Mucosa of descending colon (tissue), 3 donors: ENCODE data around the gene DCP1B. TPM values are rescaled to one million over a fixed set of nuclear protein-coding genes. Genes with fewer than 3 reads are reported as not detected.

Source experiments
- ATAC-seq: fragments of 200-7000 bp; cut with Tn5 transposase; one replicate; pipeline ENCODE4 v1.9.1; 2020; ENCODE audit warnings: mild to moderate bottlenecking, moderate library complexity
- DNase-seq, 3 donors: peaks; one replicate each; pipeline ENCODE4 v3.0.0-alpha.2; 2020
- H3K36me3 ChIP-seq: fragments of 200-600 bp; one replicate; pipeline ENCODE4 v1.8.0; 2021; ENCODE audit warnings: low read depth, mild to moderate bottlenecking
- H3K4me1 ChIP-seq: fragments of 200-600 bp; one replicate; pipeline ENCODE4 v1.8.0; 2021; ENCODE audit warnings: low read depth, mild to moderate bottlenecking
- H3K4me3 ChIP-seq: fragments of 200-600 bp; one replicate; pipeline ENCODE4 v1.8.0; 2021; ENCODE audit warnings: mild to moderate bottlenecking
- H3K9me3 ChIP-seq: fragments of 200-600 bp; one replicate; pipeline ENCODE4 v1.8.0; 2021; ENCODE audit warnings: mild to moderate bottlenecking
- intact Hi-C, 2 donors: fragments of 100-400 bp; cut with DNase I in 1 of 2; cut with micrococcal nuclease in 1 of 2; formaldehyde crosslinking; loops; one replicate each; pipeline versions ENCODE4 v1.11.0 to v1.11.1; 2022; cut with DNase I, micrococcal nuclease
- total RNA-seq, 3 donors: library from RNA; stranded (reverse); fragmentation: NEBNext Ultra II Directional in 2 of 3; extraction: Animal tissue kit (Norgen Biotek cat#: 25700) in 2 of 3; gene quantifications; one replicate each; pipeline versions ENCODE4 v1.2.1 to v1.2.4, GENCODE V29; 2021 to 2023
- TF ChIP-seq, protein P1 (sequence below): fragments of 200-600 bp; IDR thresholded peaks from one replicate; pipeline ENCODE4 v1.8.0; 2022; ENCODE audit warnings: antibody characterized with exemption, mild to moderate bottlenecking
- donor health status: DM: no; HTN: no; CAD: no; lungs with moderate emphysema.
- donor health status: DM: no; HTN: no; CAD: no.
- donor health status: DM: no; HTN: yes; CAD: no.

Gene DCP1B
- total RNA-seq, 3 donors from 2014 or later, result 10.1 to 27.3 (median 12.6) TPM

DNA sequence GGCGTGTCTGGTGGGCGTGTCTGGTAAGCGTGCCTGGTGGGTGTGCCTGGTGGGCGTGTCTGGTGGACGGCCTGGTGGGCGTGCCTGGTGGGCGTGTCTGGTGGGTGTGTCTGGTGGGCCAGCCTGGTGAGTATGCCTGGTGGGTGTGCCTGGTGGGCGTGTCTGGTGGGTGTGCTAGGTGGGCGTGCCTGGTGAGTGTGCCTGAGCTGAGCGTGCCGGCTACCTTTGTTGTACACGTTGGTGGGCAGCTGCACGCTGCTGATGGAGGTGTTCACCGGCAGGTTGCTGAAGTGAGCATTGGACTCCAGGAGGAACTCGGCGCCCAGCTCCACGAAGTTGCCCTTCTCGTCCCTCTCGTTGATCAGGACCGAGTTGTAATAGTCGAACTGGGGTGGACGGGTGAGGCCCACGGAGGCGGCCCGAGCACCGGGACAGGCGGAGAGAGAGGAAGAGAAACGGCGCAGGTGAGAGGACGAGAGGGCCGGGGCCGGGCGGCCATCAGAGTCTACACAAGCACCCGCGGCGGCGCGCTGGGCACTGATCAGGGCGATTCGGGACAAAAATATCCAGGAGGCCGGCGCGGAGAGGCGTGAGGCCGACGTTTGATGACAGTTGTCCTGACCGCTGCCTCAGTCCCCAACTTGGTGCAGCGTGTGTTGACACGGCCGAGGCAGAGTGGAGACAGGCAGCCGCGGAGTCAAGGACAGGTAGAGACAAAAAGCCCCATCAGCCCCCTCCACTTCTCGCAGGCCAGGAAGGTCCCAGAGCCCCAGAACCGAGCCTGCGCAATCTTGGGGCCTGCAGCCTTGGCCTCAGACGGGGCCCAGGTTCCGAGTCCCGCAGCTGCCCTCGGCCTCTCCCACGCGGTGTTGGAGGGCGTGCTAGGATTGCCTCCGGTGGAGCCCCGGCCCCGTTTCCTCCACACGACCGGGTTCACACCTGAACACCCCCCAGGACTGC is 96.3 kb downstream of the DCP1B start:
- intact Hi-C loops, result no loop called here
- no peak overlapping the region for H3K4me3 ChIP-seq

DNA sequence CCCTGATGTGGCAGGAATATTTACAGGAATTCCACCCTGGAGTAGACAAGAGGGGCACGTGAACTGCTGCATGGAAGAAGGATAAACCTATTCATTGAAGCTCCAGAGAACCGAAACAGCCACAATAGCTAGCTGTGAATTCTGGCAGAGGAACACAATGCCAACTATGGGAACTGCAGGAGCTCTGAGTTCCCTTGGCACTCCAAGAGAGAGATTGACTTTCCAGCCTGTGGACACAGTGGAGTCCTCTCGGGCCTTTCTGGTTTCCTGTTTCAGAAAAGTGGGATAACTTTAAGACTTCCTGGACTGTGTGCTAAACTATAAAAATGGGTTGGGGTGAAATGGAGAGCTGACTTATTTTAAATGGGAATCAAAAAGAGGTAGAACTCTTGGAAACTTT is 97.7 kb downstream of the DCP1B start:
- H3K4me1 ChIP-seq, result peaks cover 6% of the 10 kb centered on the region
- peaks cover 21% of the 10 kb centered on the region for H3K9me3 ChIP-seq

More for the DNA sequence above, 96.3 kb downstream of the DCP1B start:
- ATAC-seq, result peak; percentile 95
- Histone ChIP-seq H3K9me3 (peaks cover 16% of the 10 kb centered on the region), H3K36me3 (no peaks in the 10 kb centered on the region), H3K4me1 (peaks cover 6% of the 10 kb centered on the region)
- peak in 2 of 3 donors; percentile 74 to 80 for DNase-seq
- TF ChIP-seq, protein P1, sequence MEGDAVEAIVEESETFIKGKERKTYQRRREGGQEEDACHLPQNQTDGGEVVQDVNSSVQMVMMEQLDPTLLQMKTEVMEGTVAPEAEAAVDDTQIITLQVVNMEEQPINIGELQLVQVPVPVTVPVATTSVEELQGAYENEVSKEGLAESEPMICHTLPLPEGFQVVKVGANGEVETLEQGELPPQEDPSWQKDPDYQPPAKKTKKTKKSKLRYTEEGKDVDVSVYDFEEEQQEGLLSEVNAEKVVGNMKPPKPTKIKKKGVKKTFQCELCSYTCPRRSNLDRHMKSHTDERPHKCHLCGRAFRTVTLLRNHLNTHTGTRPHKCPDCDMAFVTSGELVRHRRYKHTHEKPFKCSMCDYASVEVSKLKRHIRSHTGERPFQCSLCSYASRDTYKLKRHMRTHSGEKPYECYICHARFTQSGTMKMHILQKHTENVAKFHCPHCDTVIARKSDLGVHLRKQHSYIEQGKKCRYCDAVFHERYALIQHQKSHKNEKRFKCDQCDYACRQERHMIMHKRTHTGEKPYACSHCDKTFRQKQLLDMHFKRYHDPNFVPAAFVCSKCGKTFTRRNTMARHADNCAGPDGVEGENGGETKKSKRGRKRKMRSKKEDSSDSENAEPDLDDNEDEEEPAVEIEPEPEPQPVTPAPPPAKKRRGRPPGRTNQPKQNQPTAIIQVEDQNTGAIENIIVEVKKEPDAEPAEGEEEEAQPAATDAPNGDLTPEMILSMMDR, result no peak

DNA sequence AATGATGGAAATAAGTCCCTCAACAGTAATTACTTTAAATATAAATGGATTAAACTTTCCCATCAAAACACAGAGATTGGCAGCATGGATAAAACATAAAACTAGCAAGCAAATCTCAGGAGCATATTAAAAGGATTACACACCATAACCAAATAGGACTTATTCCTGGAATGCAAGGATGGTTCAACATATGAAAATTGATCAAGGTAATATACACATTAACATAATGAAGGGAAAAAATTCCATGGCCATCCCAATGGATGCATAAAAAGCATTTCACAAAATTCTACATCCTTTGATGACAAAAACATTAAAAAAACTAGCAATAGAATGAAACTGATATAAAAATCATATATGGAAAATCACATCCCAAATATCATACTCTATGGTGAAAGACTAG is 99.4 kb downstream of the DCP1B start:
- H3K4me1 ChIP-seq, result peaks cover 6% of the 10 kb centered on the region
- no peaks in the 10 kb centered on the region for H3K36me3 ChIP-seq
- H3K9me3 ChIP-seq, result peaks cover 21% of the 10 kb centered on the region
- TF ChIP-seq, protein P1, result no peak
- DNase-seq (no peak), ATAC-seq (no peak)
- intact Hi-C loops, result no loop called here
- no peak overlapping the region for H3K4me3 ChIP-seq

More for the DNA sequence above, 97.7 kb downstream of the DCP1B start:
- TF ChIP-seq, protein P1, result no peak
- intact Hi-C loops, result no loop called here
- ATAC-seq (no peak), DNase-seq (no peak)
- Histone ChIP-seq H3K4me3 (no peak overlapping the region), H3K36me3 (no peaks in the 10 kb centered on the region)

DNA sequence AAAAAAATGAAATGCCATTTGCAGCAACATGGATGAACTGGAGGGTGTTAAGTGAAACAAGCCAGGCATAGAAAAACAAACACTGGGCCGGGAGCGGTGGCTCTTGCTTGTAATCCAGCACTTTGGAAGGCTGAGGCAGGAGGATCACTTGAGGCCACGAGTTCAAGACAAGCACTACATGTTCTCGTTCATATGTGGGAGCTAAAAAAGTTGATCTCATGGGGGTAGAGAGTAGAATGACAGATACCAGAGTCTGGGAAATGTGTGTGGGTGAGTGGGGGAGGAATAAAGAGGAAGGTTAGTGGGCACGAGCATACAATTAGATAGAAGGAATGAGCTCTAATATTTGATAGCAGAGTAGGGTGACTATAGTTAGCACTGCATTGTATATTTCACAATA is 107.3 kb downstream of the DCP1B start:
- H3K36me3 ChIP-seq, result no peaks in the 10 kb centered on the region
- DNase-seq (no peak), ATAC-seq (no peak)
- intact Hi-C loops, result no loop called here
- no peaks in the 10 kb centered on the region for H3K4me1 ChIP-seq
- TF ChIP-seq, protein P1, result no peak
- H3K9me3 ChIP-seq, result peaks cover 5% of the 10 kb centered on the region
- no peak overlapping the region for H3K4me3 ChIP-seq

Other genes starting within 250 kb of the DCP1B start
- gene LRTM2, start 183.9 kb downstream of the DCP1B start, total RNA-seq, result not detected
- 1 to 10 TPM; 3.9 to 9.3 (median 4.8) TPM for gene CACNA2D4, start 85.8 kb downstream of the DCP1B start, total RNA-seq
- gene CACNA1C, start 48.5 kb upstream of the DCP1B start, total RNA-seq, result 10 to 100 TPM in 1 of 3 donors, 1 to 10 TPM in 2; 5.5 to 89.4 (median 9.2) TPM